H1 (cell line): Measurements from ENCODE around the gene TNP2. TPM values are rescaled to one million over a fixed set of nuclear protein-coding genes. Genes with fewer than 3 reads are reported as not detected.

Source experiments
- CTCF ChIA-PET: fragments of 300-600 bp; sonication (Branson Sonifier 250); formaldehyde crosslinking; loops from one replicate; lab custom pipeline; 2021; ENCODE audit not compliant: partially characterized antibody; lab: Charles Lee
- POLR2A ChIA-PET: fragments of 300-600 bp; sonication (Branson Sonifier 250); formaldehyde crosslinking; loops from one replicate; lab custom pipeline; 2021; ENCODE audit warnings: inconsistent platforms; ENCODE audit not compliant: partially characterized antibody; lab: Charles Lee
- DNase-seq, 2 experiments: peaks; one replicate each; pipeline versions ENCODE4 v3.0.0 to v3.0.0-alpha.2; 2010 to 2022; ENCODE audit warnings: low spot score in 2 of 2, low read depth in 1 of 2, mixed read lengths in 1 of 2
- FAIRE-seq: peaks from 2 replicates; lab custom pipeline; 2011; peaks lifted over from hg19 to GRCh38; lab: Jason Lieb, UNC
- H2AFZ ChIP-seq: 2 replicates; pipeline ENCODE4 v1.8.1; 2012; ENCODE audit warnings: low read length, inconsistent platforms
- H2AK5ac ChIP-seq: 2 replicates; pipeline ENCODE4 v1.6.1; 2013; ENCODE audit warnings: low read depth, low read length
- H2BK120ac ChIP-seq: replicated peaks from 2 replicates; pipeline ENCODE3; 2013; ENCODE audit warnings: low read depth, low read length, inconsistent platforms
- H2BK12ac ChIP-seq: 2 replicates; pipeline ENCODE4 v1.6.1; 2013; ENCODE audit warnings: low read depth, low read length
- H2BK15ac ChIP-seq: 2 replicates; pipeline ENCODE4 v1.6.1; 2013; ENCODE audit warnings: low read length
- H2BK20ac ChIP-seq: 2 replicates; pipeline ENCODE4 v1.6.1; 2013; ENCODE audit warnings: low read length
- H2BK5ac ChIP-seq: 2 replicates; pipeline ENCODE4 v1.6.1; 2013; ENCODE audit warnings: low read depth, low read length
- H3K14ac ChIP-seq: 2 replicates; pipeline ENCODE4 v1.6.1; 2013; ENCODE audit warnings: inconsistent platforms; ENCODE audit not compliant: insufficient read length
- H3K18ac ChIP-seq: 2 replicates; pipeline ENCODE4 v1.6.1; 2013; ENCODE audit warnings: low read length; ENCODE audit errors: extremely low read depth
- H3K23ac ChIP-seq: 2 replicates; pipeline ENCODE4 v1.6.1; 2013; ENCODE audit warnings: inconsistent platforms; ENCODE audit not compliant: insufficient read length
- H3K23me2 ChIP-seq: 2 replicates; pipeline ENCODE4 v1.6.1; 2013; ENCODE audit warnings: low read depth, low read length
- H3K27ac ChIP-seq: 2 replicates; pipeline ENCODE4 v1.6.1; 2011; ENCODE audit warnings: low read depth, low read length, inconsistent platforms
- H3K27me3 ChIP-seq, 4 experiments: replicated peaks in 1 of 4; 1 replicate in 1 of 4; 2 replicates in 3 of 4; pipeline versions ENCODE4 v1.6.1 to v1.8.1; 2011 to 2013; ENCODE audit warnings: low read length in 3 of 4, mild to moderate bottlenecking in 3 of 4, inconsistent platforms in 2 of 4, mixed read lengths in 2 of 4, moderate library complexity in 1 of 4; ENCODE audit not compliant: control insufficient read depth in 3 of 4, insufficient read depth in 3 of 4; ENCODE audit errors: extremely low read depth in 1 of 4
- H3K36me3 ChIP-seq, 4 experiments: 2 replicates each; pipeline versions ENCODE4 v1.6.1 to v1.8.1; 2011 to 2013; ENCODE audit warnings: mild to moderate bottlenecking in 4 of 4, low read length in 3 of 4, moderate library complexity in 2 of 4, control low read depth in 1 of 4, inconsistent platforms in 1 of 4; ENCODE audit not compliant: insufficient read depth in 4 of 4, control insufficient read depth in 2 of 4
- H3K4ac ChIP-seq: replicated peaks from 2 replicates; pipeline ENCODE3; 2013; ENCODE audit warnings: low read length, low read depth, mixed read lengths, inconsistent platforms; ENCODE audit not compliant: insufficient read length
- H3K4me1 ChIP-seq, 4 experiments: replicated peaks in 1 of 4; 1 replicate in 1 of 4; 2 replicates in 3 of 4; pipeline versions ENCODE4 v1.6.1 to v1.8.1; 2011 to 2013; ENCODE audit warnings: low read length in 3 of 4, inconsistent platforms in 2 of 4, mixed read lengths in 1 of 4; ENCODE audit not compliant: insufficient read depth in 4 of 4, control insufficient read depth in 3 of 4
- H3K4me2 ChIP-seq, 2 experiments: 2 replicates each; pipeline versions ENCODE4 v1.6.1 to v1.8.1; 2011 to 2013; ENCODE audit warnings: low read depth in 2 of 2, low read length in 2 of 2, control low read depth in 1 of 2, inconsistent platforms in 1 of 2, mild to moderate bottlenecking in 1 of 2; ENCODE audit not compliant: insufficient read depth in 1 of 2
- H3K4me3 ChIP-seq, 4 experiments: fragments of 200-600, 300-600 bp in 1 of 4; sonication (generic), shearing (Covaris generic), sonication (Bioruptor Twin) in 1 of 4; 2 replicates each; pipeline versions ENCODE4 v1.5.1 to v1.8.1; 2011 to 2016; ENCODE audit warnings: low read length in 4 of 4, low read depth in 3 of 4, control low read depth in 2 of 4, inconsistent platforms in 2 of 4, mild to moderate bottlenecking in 2 of 4, mixed read lengths in 1 of 4, moderate library complexity in 1 of 4; ENCODE audit not compliant: insufficient read depth in 2 of 4; ENCODE audit errors: extremely low read depth in 1 of 4
- H3K56ac ChIP-seq: replicated peaks from 2 replicates; pipeline ENCODE3; 2013; ENCODE audit warnings: low read depth, mild to moderate bottlenecking, mixed read lengths, low read length, inconsistent platforms; ENCODE audit not compliant: insufficient read length
- H3K79me1 ChIP-seq: 2 replicates; pipeline ENCODE4 v1.6.1; 2013; ENCODE audit warnings: low read depth, low read length, control low read depth
- H3K79me2 ChIP-seq, 2 experiments: 2 replicates each; pipeline versions ENCODE4 v1.6.1 to v1.8.1; 2012 to 2013; ENCODE audit warnings: low read length in 2 of 2, mild to moderate bottlenecking in 2 of 2, inconsistent platforms in 1 of 2; ENCODE audit not compliant: insufficient read depth in 2 of 2, control insufficient read depth in 1 of 2
- H3K9ac ChIP-seq, 4 experiments: replicated peaks in 1 of 4; 1 replicate in 1 of 4; 2 replicates in 3 of 4; pipeline versions ENCODE4 v1.6.1 to v1.8.1; 2011 to 2013; ENCODE audit warnings: low read depth in 3 of 4, low read length in 3 of 4, control low read depth in 2 of 4, mild to moderate bottlenecking in 2 of 4, moderate library complexity in 2 of 4, inconsistent platforms in 1 of 4; ENCODE audit errors: extremely low read depth in 1 of 4
- H3K9me3 ChIP-seq, 2 experiments: 2 replicates each; pipeline versions ENCODE4 v1.6.1 to v1.8.1; 2012 to 2013; ENCODE audit warnings: mild to moderate bottlenecking in 2 of 2, moderate library complexity in 2 of 2, control low read depth in 1 of 2, inconsistent platforms in 1 of 2, low read depth in 1 of 2, low read length in 1 of 2, mixed read lengths in 1 of 2; ENCODE audit not compliant: insufficient read depth in 2 of 2
- H4K20me1 ChIP-seq, 2 experiments: replicated peaks in 1 of 2; 2 replicates each; pipeline versions ENCODE3 to v1.8.1; 2011 to 2013; ENCODE audit warnings: inconsistent platforms in 2 of 2, low read length in 2 of 2, mild to moderate bottlenecking in 1 of 2; ENCODE audit not compliant: insufficient read depth in 2 of 2, control insufficient read depth in 1 of 2
- H4K5ac ChIP-seq: 2 replicates; pipeline ENCODE4 v1.6.1; 2013; ENCODE audit warnings: low read length, low read depth, mixed read lengths, inconsistent platforms; ENCODE audit not compliant: insufficient read length
- H4K8ac ChIP-seq: 2 replicates; pipeline ENCODE4 v1.8.0; 2013; ENCODE audit warnings: mild to moderate bottlenecking, moderate library complexity, low read length, inconsistent platforms; ENCODE audit not compliant: insufficient read depth; ENCODE audit errors: extremely low read depth
- H4K91ac ChIP-seq: replicated peaks from 2 replicates; pipeline ENCODE3; 2013; ENCODE audit warnings: low read length, mixed read lengths, inconsistent platforms; ENCODE audit not compliant: insufficient read length
- KDM1A ChIP-seq: fragments of 200-600, 300-600 bp; sonication (generic); IDR thresholded peaks from 2 replicates; pipeline ENCODE4 v1.7.1; 2016; ENCODE audit warnings: mild to moderate bottlenecking, low read length, borderline replicate concordance
- PHF8 ChIP-seq: fragments of 200-600 bp; sonication (generic); conservative IDR thresholded peaks from 2 replicates; pipeline ENCODE4 v1.7.1; 2012; ENCODE audit warnings: low read depth, mild to moderate bottlenecking, inconsistent platforms, low read length, moderate library complexity
- RXRA ChIP-seq: IDR thresholded peaks from 2 replicates; pipeline ENCODE4 v1.6.1; 2011; ENCODE audit warnings: low read depth, mild to moderate bottlenecking, low read length, moderate library complexity; ENCODE audit not compliant: insufficient read depth
- SIX5 ChIP-seq: IDR thresholded peaks from 2 replicates; pipeline ENCODE4 v1.6.1; 2011; ENCODE audit warnings: mild to moderate bottlenecking, low read depth, low read length
- WGBS, 2 experiments: shearing (Covaris generic) in 1 of 2; methylation state at CpG; one replicate each; pipeline versions ENCODE4 v1.1.6 to v1.1.7; 2013 to 2015; ENCODE audit warnings: low lambda C conversion rate in 2 of 2, mixed read lengths in 2 of 2, inconsistent platforms in 1 of 2, low coverage in 1 of 2, missing lambda C conversion rate in 1 of 2; ENCODE audit not compliant: insufficient replicate concordance in 2 of 2, insufficient coverage in 1 of 2, insufficient read length in 1 of 2; ENCODE audit errors: extremely low coverage in 1 of 2, missing lambda C conversion rate in 1 of 2; 5-methylcytosine and 5-hydroxymethylcytosine counted together
- polyA plus RNA-seq, 7 experiments: library from polyadenylated mRNA; depleted of rRNA in 3 of 7; stranded (reverse) in 5 of 7; unstranded in 2 of 7; fragments of >200 nt in 5 of 7; fragments of 200-250 nt in 2 of 7; gene quantifications; 1 replicate in 5 of 7; 2 replicates in 1 of 7; 4 replicates in 1 of 7; pipeline versions ENCODE4 v1.2.1 to v1.2.3, GENCODE V29; 2011 to 2013; ENCODE audit warnings: missing spikeins in 2 of 7, mixed read lengths in 2 of 7
- total RNA-seq: library from RNA; stranded (reverse); fragmentation: NEBNext Ultra II Directional; extraction: Animal tissue kit (Norgen Biotek cat#: 25700); gene quantifications from 2 replicates; pipeline ENCODE4 v1.2.1, GENCODE V29; 2021

Gene TNP2
- total and polyA plus RNA-seq, 2 of the 8 experiments (the other 6 are each of a cell fraction or from before 2014, with no cell fraction given): not detected

DNA sequence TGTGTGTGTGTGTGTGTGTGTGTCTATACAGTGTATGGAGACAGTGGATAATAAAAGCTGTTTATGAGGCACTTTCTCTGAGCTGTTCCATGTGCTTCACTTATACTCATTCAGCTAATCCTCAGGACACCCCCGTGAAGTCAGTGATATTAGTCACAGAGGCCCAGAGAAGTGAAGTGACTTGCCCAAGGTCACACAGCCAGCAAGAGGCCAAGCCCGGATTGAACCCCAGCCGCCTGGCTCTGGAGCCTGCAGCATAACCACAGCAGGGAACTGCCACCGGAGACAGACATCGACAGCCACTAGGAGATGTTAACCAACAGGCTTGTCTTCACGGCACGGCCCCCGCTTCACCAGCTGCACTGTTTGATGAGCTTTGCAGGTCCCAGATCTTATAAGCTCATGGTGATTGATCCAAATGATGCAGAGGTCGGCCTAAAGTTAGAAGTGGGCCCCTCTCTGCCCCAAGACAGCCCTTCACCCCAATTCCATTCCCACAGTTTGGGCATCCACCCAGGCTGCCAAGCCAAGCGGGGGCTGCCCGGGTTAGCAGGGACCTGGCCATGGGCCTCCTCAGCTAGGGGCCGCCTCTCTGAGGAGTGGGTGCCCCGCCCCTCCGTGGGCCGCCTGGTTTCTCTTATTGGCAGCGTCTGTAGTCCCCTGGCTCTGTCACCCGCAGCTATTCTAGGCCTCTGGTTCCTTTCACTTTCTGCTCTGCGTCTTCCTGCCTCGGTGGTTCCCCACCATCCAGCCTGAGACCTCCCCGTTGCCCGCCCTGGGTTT, 44.0 kb downstream of the TNP2 start:
- H3K79me2 ChIP-seq: no peaks in the 10 kb centered on the region
- H3K18ac ChIP-seq: no peak overlapping the region; the same call in 1 of the 2 replicates
- no peak overlapping the region for H2BK15ac ChIP-seq
- H2BK120ac ChIP-seq: no peak overlapping the region
- H4K91ac ChIP-seq: no peak overlapping the region
- no peak overlapping the region for H3K4ac ChIP-seq
- FAIRE-seq: no peak
- H3K79me1 ChIP-seq: no peaks in the 10 kb centered on the region
- H3K56ac ChIP-seq: no peak overlapping the region
- H3K27ac ChIP-seq: no peak overlapping the region
- H2AK5ac ChIP-seq: no peak overlapping the region
- no peak overlapping the region for H3K14ac ChIP-seq
- H3K9me3 ChIP-seq: no peaks in the 10 kb centered on the region
- no peak overlapping the region for H3K4me2 ChIP-seq
- DNase-seq: no peak
- H4K20me1 ChIP-seq: no peaks in the 10 kb centered on the region
- H4K8ac ChIP-seq: no peak overlapping the region
- H3K4me1 ChIP-seq: no peaks in the 10 kb centered on the region; a peak in 2 of 7 replicates
- H3K27me3 ChIP-seq: no peaks in the 10 kb centered on the region
- H3K23ac ChIP-seq: no peak overlapping the region
- TF ChIP-seq KDM1A (peak; percentile 34; the same call in 1 of the 2 replicates), SIX5 (no peak), RXRA (no peak), PHF8 (no peak)
- no peak overlapping the region for H2BK12ac ChIP-seq
- H2AFZ ChIP-seq: no peak overlapping the region
- no peak overlapping the region for H3K4me3 ChIP-seq
- H2BK20ac ChIP-seq: no peak overlapping the region
- WGBS, 2 experiments: 86% methylated on average over 21 of the region's 21 CpGs; no CpG with 5 or more reads in 1 of the 2 experiments
- H4K5ac ChIP-seq: no peak overlapping the region
- ChIA-PET POLR2A (interaction anchor here (1.0 to 1.7 kb wide), 4 partner anchors 13 to 73 kb away, joined by 3 to 6 read pairs (median 4); no protein-coding TSS in a partner anchor), CTCF (interaction anchor here (0.6 to 2.0 kb wide), 4 partner anchors 31 to 260 kb away, joined by 3 to 6 read pairs (median 3); partner anchors contain the start of gene SOCS1)
- H3K23me2 ChIP-seq: peaks cover 1% of the 10 kb centered on the region; the same call in 1 of the 2 replicates
- H3K36me3 ChIP-seq: no peaks in the 10 kb centered on the region
- no peak overlapping the region for H3K9ac ChIP-seq
- no peak overlapping the region for H2BK5ac ChIP-seq
